Nucleus accumbens (tissue), 56 donors: ENCODE data around the gene ANKRD33B.

Experiments
- DNase-seq, 56 donors: peaks; one replicate each; lab custom pipeline; 2025; lab: John Stamatoyannopoulos, UW

Gene ANKRD33B

GRCh38 chr5:10577371-10578292 is 13.8 kb downstream of the ANKRD33B start:
- DNase-seq: no peak

GRCh38 chr5:10578293-10578665 is 14.4 kb downstream of the ANKRD33B start:
- no peak for DNase-seq

- DNase-seq: no peak
Observed at GRCh38 chr5:10578869-10579268, 15.0 kb downstream of the ANKRD33B start.

- no peak for DNase-seq
Observed at GRCh38 chr5:10579536-10580521, 16.0 kb downstream of the ANKRD33B start.

- no peak for DNase-seq
Observed at GRCh38 chr5:10580531-10581423, 16.9 kb downstream of the ANKRD33B start.

- no peak for DNase-seq
Observed at GRCh38 chr5:10581424-10581748, 17.5 kb downstream of the ANKRD33B start.

GRCh38 chr5:10581867-10582511 is 18.1 kb downstream of the ANKRD33B start:
- DNase-seq: no peak

- DNase-seq: no peak
Observed at GRCh38 chr5:10582512-10582897, 18.6 kb downstream of the ANKRD33B start.

GRCh38 chr5:10583663-10584572 is 20.0 kb downstream of the ANKRD33B start:
- DNase-seq: no peak

GRCh38 chr5:10584714-10585517 is 21.0 kb downstream of the ANKRD33B start:
- no peak for DNase-seq

GRCh38 chr5:10585518-10585915 is 21.6 kb downstream of the ANKRD33B start:
- no peak for DNase-seq

- DNase-seq: peak in 1 of 56 donors; percentile 37
Observed at GRCh38 chr5:10586008-10586407, 22.1 kb downstream of the ANKRD33B start.

GRCh38 chr5:10586555-10586954 is 22.7 kb downstream of the ANKRD33B start:
- no peak for DNase-seq

- DNase-seq: no peak
Observed at GRCh38 chr5:10588109-10588775, 24.4 kb downstream of the ANKRD33B start.

- DNase-seq: no peak
Observed at GRCh38 chr5:10588779-10589447, 25.0 kb downstream of the ANKRD33B start.

GRCh38 chr5:10590226-10590999 is 26.5 kb downstream of the ANKRD33B start:
- DNase-seq: no peak
